NCI-H774 (cell line): Measurements from ENCODE around the gene MYO15B.
A peak's percentile ranks its signal among the peaks of the same experiment; 100 is the strongest.

Experiments used
- DNase-seq: peaks from one replicate; lab custom pipeline; 2025; lab: John Stamatoyannopoulos, UW

Gene MYO15B

GRCh38 chr17:75639771-75640555, 52.4 kb downstream of the MYO15B start:
- DNase-seq: no peak

GRCh38 chr17:75640556-75641119, 53.0 kb downstream of the MYO15B start:
- no peak for DNase-seq

- no peak for DNase-seq
Observed at GRCh38 chr17:75641343-75641742, 53.7 kb downstream of the MYO15B start.

- no peak for DNase-seq
Observed at GRCh38 chr17:75642182-75642783, 54.7 kb downstream of the MYO15B start.

GRCh38 chr17:75642784-75643642, 55.4 kb downstream of the MYO15B start:
- DNase-seq: no peak

- DNase-seq: no peak
Observed at GRCh38 chr17:75643643-75644017, 56.0 kb downstream of the MYO15B start.

GRCh38 chr17:75645501-75645888, 57.9 kb downstream of the MYO15B start:
- DNase-seq: peak; percentile 32

- no peak for DNase-seq
Observed at GRCh38 chr17:75645889-75646637, 58.5 kb downstream of the MYO15B start.

GRCh38 chr17:75646638-75646992, 59.0 kb downstream of the MYO15B start:
- no peak for DNase-seq

GRCh38 chr17:75647061-75647460, 59.5 kb downstream of the MYO15B start:
- DNase-seq: no peak

- DNase-seq: no peak
Observed at GRCh38 chr17:75647921-75648320, 60.3 kb downstream of the MYO15B start.

- no peak for DNase-seq
Observed at GRCh38 chr17:75649687-75650086, 62.1 kb downstream of the MYO15B start.

GRCh38 chr17:75650874-75651273, 63.3 kb downstream of the MYO15B start:
- DNase-seq: no peak

- no peak for DNase-seq
Observed at GRCh38 chr17:75652341-75652740, 64.7 kb downstream of the MYO15B start.

GRCh38 chr17:75652934-75653549, 65.4 kb downstream of the MYO15B start:
- DNase-seq: no peak

- DNase-seq: no peak
Observed at GRCh38 chr17:75654176-75654575, 66.6 kb downstream of the MYO15B start.

GRCh38 chr17:75658237-75658636, 70.6 kb downstream of the MYO15B start:
- DNase-seq: no peak

- no peak for DNase-seq
Observed at GRCh38 chr17:75661531-75661930, 73.9 kb downstream of the MYO15B start.

- DNase-seq: no peak
Observed at GRCh38 chr17:75662511-75662910, 74.9 kb downstream of the MYO15B start.

GRCh38 chr17:75664099-75664549, 76.5 kb downstream of the MYO15B start:
- no peak for DNase-seq

GRCh38 chr17:75665981-75666380, 78.4 kb downstream of the MYO15B start:
- DNase-seq: no peak
